K562 (cell line): ENCODE measurements around the gene IGF1R. TPM values are rescaled to one million over a fixed set of nuclear protein-coding genes. Genes with fewer than 3 reads are reported as not detected.
A peak's percentile ranks its signal among the peaks of the same experiment; 100 is the strongest.

Source experiments
- BDP1 ChIP-seq: IDR thresholded peaks from 3 replicates; pipeline ENCODE4 v1.6.1; 2011; ENCODE audit not compliant: insufficient read length, insufficient read depth
- ELF2 ChIP-seq: fragments of 250-450 bp; sonication (Bioruptor Pico); IDR thresholded peaks from 2 replicates; pipeline ENCODE4 v1.5.0; 2021; ENCODE audit warnings: mild to moderate bottlenecking
- GABPA ChIP-seq: fragments of 200-800 bp; sonication (Bioruptor generic); conservative IDR thresholded peaks from 2 replicates; pipeline ENCODE4 v1.6.1; 2016; ENCODE audit warnings: low read depth, missing genetic modification characterization, missing compliant biosample characterization
- ILF3 ChIP-seq: fragments of 450-650 bp; IDR thresholded peaks from 2 replicates; pipeline ENCODE4 v1.6.1; 2018; ENCODE audit warnings: antibody characterized with exemption, mild to moderate bottlenecking, moderate library complexity, borderline replicate concordance
- ZNF253 ChIP-seq: fragments of 250-450 bp; sonication (Bioruptor Pico); conservative IDR thresholded peaks from 2 replicates; pipeline ENCODE4 v1.6.1; 2021; ENCODE audit warnings: mild to moderate bottlenecking
- ZNF324 ChIP-seq: fragments of 250-450 bp; sonication (Bioruptor Pico); IDR thresholded peaks from 2 replicates; pipeline ENCODE4 v1.4.0; 2020; ENCODE audit warnings: mild to moderate bottlenecking
- polyA plus RNA-seq, 8 experiments: library from polyadenylated mRNA; depleted of rRNA in 4 of 8; stranded (reverse) in 5 of 8; unstranded in 3 of 8; fragments of >200 nt; fragmentation: Nextera tagmentation in 2 of 8; fragmentation: Illumina TruSeq in 1 of 8; extraction: Ambion mirVana in 2 of 8; extraction: Trizol in 1 of 8; gene quantifications; 2 replicates each; pipeline versions ENCODE4 v1.2.1 to v1.2.3, GENCODE V29; 2011 to 2014; ENCODE audit warnings: inconsistent platforms in 1 of 8, missing spikeins in 1 of 8
- total RNA-seq, 7 experiments: library from RNA; depleted of rRNA in 6 of 7; stranded (reverse); fragments of >200 nt in 6 of 7; fragmentation: Illumina TruSeq in 2 of 7; extraction: Trizol in 2 of 7; gene quantifications; 2 replicates each; pipeline versions ENCODE4 v1.2.1 to v1.2.3, GENCODE V29; 2011 to 2021; ENCODE audit warnings: low replicate concordance in 1 of 7
- TF ChIP-seq, protein P1 (sequence below), 2 experiments: fragments of 450-650 bp; conservative IDR thresholded peaks; 2 replicates each; pipeline ENCODE4 v1.6.1; 2017; ENCODE audit warnings: mild to moderate bottlenecking in 2 of 2, moderate library complexity in 2 of 2
- TF ChIP-seq, protein P2 (sequence below): sonication (generic); formaldehyde crosslinking; IDR thresholded peaks from 2 replicates; pipeline ENCODE4 v1.8.0; 2022; ENCODE audit warnings: missing genetic modification reagents, mild to moderate bottlenecking, borderline replicate concordance
- TF ChIP-seq, protein P3 (sequence below): IDR thresholded peaks from 2 replicates; pipeline ENCODE4 v1.6.1; 2014; ENCODE audit warnings: antibody characterized with exemption
- TF ChIP-seq, protein P4 (sequence below): fragments of 250-450 bp; sonication (Bioruptor Pico); IDR thresholded peaks from 2 replicates; pipeline ENCODE4 v1.4.0; 2020; ENCODE audit warnings: mild to moderate bottlenecking, moderate library complexity
- TF ChIP-seq, protein P5 (sequence below): fragments of 250-450 bp; sonication (Bioruptor Pico); IDR thresholded peaks from 2 replicates; pipeline ENCODE4 v1.5.0; 2021; ENCODE audit warnings: mild to moderate bottlenecking, moderate library complexity
- TF ChIP-seq, protein P6 (sequence below): IDR thresholded peaks from 2 replicates; pipeline ENCODE4 v1.6.1; 2011; ENCODE audit warnings: borderline replicate concordance, low read depth, mild to moderate bottlenecking, moderate library complexity, low read length; ENCODE audit not compliant: insufficient read depth, poor library complexity, severe bottlenecking

The IGF1R gene
- total and polyA plus RNA-seq, 9 of the 15 experiments (the other 6 are each of a cell fraction or from before 2014, with no cell fraction given): 0.35 to 8.0 (median 1.6) TPM

DNA sequence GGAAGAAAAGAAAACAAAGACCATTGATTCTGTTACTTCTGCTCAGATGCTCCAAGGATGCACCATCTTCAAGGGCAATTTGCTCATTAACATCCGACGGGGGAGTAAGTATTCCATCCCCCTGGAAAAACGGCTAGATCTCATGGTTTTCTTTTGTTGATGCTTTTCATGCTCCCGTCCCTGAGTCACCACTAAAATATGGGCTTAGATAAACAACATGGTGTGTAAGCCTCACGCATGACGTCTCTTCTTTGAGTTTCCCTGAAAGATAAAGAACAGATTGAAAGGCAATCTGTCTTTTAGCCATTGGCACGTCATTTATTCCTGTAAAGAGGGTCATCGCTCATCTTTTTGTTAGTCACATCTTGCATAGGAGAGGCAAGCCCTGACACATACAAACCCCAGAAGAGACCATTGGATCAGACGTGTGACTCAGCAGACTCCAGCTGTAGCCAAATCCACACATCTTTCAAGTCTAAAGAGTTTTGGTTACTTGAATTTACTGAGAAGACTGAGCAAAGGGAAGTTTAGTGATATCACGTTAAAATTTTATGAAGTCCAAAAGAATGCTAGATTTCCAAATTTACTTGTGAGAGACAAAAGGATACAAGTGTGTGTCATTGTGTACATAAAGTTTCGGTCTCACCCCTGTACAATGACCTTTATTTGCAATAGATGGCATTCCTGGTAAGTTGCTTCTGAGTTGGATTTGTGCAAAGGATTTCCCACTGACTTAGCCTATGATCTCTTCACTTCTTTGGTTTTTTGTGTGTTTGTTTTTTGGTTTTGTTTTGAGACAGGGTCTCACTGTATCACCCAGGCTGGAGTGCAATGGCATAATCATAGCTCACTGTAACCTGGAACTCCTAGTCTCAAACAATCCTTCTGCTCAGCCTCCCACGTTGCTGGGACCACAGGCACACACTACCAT lies 248.7 kb downstream of the IGF1R start (continued):
- TF ChIP-seq, protein P1, sequence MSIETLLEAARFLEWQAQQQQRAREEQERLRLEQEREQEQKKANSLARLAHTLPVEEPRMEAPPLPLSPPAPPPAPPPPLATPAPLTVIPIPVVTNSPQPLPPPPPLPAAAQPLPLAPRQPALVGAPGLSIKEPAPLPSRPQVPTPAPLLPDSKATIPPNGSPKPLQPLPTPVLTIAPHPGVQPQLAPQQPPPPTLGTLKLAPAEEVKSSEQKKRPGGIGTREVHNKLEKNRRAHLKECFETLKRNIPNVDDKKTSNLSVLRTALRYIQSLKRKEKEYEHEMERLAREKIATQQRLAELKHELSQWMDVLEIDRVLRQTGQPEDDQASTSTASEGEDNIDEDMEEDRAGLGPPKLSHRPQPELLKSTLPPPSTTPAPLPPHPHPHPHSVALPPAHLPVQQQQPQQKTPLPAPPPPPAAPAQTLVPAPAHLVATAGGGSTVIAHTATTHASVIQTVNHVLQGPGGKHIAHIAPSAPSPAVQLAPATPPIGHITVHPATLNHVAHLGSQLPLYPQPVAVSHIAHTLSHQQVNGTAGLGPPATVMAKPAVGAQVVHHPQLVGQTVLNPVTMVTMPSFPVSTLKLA (conservative IDR thresholded peaks at IDR 0.05): peak in 1 of 2 experiments; percentile 32; a peak in 1 of 4 replicates
- TF ChIP-seq, protein P2, sequence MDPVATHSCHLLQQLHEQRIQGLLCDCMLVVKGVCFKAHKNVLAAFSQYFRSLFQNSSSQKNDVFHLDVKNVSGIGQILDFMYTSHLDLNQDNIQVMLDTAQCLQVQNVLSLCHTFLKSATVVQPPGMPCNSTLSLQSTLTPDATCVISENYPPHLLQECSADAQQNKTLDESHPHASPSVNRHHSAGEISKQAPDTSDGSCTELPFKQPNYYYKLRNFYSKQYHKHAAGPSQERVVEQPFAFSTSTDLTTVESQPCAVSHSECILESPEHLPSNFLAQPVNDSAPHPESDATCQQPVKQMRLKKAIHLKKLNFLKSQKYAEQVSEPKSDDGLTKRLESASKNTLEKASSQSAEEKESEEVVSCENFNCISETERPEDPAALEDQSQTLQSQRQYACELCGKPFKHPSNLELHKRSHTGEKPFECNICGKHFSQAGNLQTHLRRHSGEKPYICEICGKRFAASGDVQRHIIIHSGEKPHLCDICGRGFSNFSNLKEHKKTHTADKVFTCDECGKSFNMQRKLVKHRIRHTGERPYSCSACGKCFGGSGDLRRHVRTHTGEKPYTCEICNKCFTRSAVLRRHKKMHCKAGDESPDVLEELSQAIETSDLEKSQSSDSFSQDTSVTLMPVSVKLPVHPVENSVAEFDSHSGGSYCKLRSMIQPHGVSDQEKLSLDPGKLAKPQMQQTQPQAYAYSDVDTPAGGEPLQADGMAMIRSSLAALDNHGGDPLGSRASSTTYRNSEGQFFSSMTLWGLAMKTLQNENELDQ (CRISPR knock-in tag): no peak
- no peak for TF ChIP-seq ZNF324 (CRISPR knock-in tag)
- TF ChIP-seq, protein P3, sequence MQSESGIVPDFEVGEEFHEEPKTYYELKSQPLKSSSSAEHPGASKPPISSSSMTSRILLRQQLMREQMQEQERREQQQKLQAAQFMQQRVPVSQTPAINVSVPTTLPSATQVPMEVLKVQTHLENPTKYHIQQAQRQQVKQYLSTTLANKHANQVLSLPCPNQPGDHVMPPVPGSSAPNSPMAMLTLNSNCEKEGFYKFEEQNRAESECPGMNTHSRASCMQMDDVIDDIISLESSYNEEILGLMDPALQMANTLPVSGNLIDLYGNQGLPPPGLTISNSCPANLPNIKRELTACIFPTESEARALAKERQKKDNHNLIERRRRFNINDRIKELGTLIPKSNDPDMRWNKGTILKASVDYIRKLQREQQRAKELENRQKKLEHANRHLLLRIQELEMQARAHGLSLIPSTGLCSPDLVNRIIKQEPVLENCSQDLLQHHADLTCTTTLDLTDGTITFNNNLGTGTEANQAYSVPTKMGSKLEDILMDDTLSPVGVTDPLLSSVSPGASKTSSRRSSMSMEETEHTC: no peak
- TF ChIP-seq, protein P4, sequence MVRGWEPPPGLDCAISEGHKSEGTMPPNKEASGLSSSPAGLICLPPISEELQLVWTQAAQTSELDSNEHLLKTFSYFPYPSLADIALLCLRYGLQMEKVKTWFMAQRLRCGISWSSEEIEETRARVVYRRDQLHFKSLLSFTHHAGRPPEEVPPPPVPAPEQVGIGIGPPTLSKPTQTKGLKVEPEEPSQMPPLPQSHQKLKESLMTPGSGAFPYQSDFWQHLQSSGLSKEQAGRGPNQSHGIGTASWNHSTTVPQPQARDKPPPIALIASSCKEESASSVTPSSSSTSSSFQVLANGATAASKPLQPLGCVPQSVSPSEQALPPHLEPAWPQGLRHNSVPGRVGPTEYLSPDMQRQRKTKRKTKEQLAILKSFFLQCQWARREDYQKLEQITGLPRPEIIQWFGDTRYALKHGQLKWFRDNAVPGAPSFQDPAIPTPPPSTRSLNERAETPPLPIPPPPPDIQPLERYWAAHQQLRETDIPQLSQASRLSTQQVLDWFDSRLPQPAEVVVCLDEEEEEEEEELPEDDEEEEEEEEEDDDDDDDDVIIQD (CRISPR knock-in tag): no peak
- no peak for TF ChIP-seq BDP1
- TF ChIP-seq ZNF253 (CRISPR knock-in tag): no peak
- no peak for TF ChIP-seq GABPA (tag)
- TF ChIP-seq, protein P5, sequence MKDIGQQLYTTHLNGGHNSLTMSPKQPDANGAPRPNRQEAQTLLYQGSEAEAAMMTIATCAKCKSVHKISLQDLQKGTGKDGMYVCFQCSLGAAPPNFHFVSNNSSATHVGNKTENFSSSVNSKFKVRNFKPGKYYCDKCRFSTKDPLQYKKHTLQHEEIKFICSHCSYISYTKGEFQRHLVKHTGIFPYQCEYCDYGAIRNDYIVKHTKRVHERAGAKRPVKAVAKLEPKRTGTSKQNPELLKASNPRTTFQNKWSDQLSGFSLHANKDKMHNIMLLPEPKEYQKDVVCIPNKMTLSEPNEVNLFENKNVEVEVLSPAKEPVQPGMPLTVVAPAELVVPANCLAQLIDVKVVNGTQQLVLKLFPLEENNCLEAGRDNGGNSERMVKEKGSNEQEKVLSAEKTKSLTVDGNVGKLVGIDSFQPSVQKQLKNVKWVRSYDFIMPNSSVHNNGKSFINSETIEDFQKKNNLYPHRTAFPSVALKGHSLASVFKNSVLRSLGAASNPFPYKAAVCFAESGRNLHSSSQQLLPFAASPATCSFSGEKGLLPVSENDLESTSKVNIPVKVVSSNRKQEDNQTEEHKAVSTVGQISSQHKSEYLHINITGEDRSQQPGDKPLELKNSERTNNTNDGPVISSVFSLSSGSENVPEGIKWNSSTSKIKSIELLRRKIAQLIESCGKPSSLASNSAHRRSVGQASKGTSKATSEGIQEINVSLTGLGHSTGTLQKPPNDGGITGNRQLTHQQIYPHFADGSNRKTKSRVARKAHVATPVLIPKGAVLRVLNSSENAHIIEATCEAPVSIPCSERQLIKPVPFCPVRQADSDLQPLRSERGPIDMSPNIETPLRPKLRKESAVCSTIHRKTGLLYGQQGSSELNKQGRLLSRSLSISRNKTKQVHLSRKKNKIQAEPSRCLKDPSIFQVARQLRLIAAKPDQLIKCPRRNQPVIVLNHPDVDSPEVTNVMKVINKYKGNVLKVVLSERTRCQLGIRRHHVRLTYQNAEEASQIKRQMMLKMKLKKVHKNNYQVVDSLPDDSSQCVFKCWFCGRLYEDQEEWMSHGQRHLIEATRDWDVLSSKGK: no peak
- no peak for TF ChIP-seq ILF3
- TF ChIP-seq ELF2 (CRISPR knock-in tag): no peak
- TF ChIP-seq, protein P6, sequence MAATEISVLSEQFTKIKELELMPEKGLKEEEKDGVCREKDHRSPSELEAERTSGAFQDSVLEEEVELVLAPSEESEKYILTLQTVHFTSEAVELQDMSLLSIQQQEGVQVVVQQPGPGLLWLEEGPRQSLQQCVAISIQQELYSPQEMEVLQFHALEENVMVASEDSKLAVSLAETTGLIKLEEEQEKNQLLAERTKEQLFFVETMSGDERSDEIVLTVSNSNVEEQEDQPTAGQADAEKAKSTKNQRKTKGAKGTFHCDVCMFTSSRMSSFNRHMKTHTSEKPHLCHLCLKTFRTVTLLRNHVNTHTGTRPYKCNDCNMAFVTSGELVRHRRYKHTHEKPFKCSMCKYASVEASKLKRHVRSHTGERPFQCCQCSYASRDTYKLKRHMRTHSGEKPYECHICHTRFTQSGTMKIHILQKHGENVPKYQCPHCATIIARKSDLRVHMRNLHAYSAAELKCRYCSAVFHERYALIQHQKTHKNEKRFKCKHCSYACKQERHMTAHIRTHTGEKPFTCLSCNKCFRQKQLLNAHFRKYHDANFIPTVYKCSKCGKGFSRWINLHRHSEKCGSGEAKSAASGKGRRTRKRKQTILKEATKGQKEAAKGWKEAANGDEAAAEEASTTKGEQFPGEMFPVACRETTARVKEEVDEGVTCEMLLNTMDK: no peak
